ENCODE data around the gene CPNE7. TPM values are rescaled to one million over a fixed set of nuclear protein-coding genes. Genes with fewer than 3 reads are reported as not detected.
A peak's percentile ranks its signal among the peaks of the same experiment; 100 is the strongest.
"Not testable (repeated sequence)": the region's sequence is repeated elsewhere in the genome, so short reads cannot be mapped to it uniquely, and the experiment has no call there.

CPNE7 gene
- total RNA-seq, 2 donors from 2014 or later: 0.73 to 0.92 TPM

DNA sequence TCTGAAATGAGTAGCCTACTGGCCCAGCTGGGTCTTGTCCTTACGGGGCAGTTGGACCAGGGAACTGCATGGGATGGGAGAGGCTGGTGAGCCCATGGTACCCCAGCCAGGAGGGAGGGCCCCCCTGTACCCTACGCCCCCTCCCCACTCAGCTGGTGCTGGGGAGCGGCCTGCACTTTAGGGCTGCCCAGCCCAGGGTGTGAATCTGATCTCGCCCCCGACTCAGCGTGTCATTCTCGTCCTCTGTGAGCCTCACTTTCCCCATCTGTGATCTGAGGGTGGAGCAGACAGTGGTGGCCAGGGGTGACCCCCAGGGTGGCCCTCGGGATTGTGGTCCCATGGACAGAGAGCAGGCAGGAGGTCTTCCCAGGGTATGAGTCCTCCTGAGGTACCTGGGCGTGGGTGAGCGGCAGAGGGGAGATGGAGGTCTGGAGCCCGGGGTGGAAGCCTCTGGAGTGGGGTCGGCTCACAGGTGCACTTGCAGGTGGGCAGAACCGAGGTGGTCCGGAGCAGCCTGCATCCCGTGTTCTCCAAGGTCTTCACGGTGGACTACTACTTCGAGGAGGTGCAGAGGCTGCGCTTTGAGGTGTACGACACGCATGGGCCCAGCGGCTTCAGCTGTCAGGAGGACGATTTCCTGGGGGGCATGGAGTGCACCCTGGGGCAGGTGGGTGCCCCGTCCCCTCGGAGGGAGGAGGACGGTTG is 1.6 kb downstream of the CPNE7 start:
- intact Hi-C loops (cut with DNase I, micrococcal nuclease): no loop called here
- DNase-seq (no peak), ATAC-seq (no peak)

GRCh38 chr16:89579351-89579750 is 3.8 kb downstream of the CPNE7 start:
- ATAC-seq (no peak), DNase-seq (no peak)
- intact Hi-C loops (cut with DNase I, micrococcal nuclease): no loop called here

GRCh38 chr16:89581045-89581695 is 5.6 kb downstream of the CPNE7 start:
- ATAC-seq (no peak), DNase-seq (no peak)
- intact Hi-C loops (cut with DNase I, micrococcal nuclease): no loop called here

- intact Hi-C loops (cut with DNase I, micrococcal nuclease): no loop called here
- peak; percentile 45 to 73 for DNase-seq
- ATAC-seq: peak; percentile 87
Observed at GRCh38 chr16:89581861-89582563, 6.5 kb downstream of the CPNE7 start.

- DNase-seq (no peak), ATAC-seq (peak; percentile 3)
- intact Hi-C loops (cut with DNase I, micrococcal nuclease): no loop called here
Observed at GRCh38 chr16:89582614-89583196, 7.1 kb downstream of the CPNE7 start.

GRCh38 chr16:89583197-89583894 is 7.8 kb downstream of the CPNE7 start:
- DNase-seq (no peak), ATAC-seq (no peak)
- intact Hi-C loops (cut with DNase I, micrococcal nuclease): no loop called here

DNA sequence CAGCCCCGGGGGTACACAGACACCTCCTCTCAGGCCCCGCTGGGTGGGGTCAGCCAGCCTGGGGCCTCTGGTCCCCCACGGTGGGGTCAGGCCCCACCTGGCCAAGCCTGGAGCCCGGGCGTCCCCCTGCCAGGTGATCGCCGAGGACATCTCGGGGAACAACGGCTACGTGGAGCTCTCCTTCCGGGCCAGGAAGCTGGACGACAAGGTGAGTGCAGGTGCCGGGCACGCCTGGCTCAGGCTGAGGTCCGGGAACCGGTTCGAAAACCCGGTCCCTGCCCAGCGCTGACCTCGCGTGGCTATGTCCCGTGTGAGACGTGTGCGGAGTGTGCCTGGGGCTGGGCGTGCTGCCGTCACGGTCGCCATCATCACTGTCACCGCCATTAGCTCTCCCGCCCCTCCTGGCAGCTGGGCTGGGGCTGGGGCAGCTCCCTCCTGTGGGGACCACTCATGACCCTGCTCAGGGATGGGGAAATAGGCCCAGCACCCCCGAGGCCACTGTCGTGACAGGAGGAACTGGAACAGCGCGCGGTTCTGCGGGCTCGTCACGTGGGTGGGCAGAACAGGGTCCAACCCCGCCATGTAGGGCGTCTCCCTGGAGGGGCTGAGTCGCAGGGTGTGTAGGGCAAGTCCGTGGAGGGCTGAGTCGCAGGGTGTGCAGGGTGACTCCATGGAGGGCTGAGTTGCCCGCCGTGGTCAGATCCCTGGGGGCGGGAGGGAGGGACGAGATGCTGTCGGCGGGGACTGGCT is 8.5 kb downstream of the CPNE7 start:
- ATAC-seq: no peak
- intact Hi-C loops (cut with DNase I, micrococcal nuclease): no loop called here

GRCh38 chr16:89584768-89585549 is 9.4 kb downstream of the CPNE7 start:
- DNase-seq (no peak), ATAC-seq (no peak)
- intact Hi-C loops (cut with DNase I, micrococcal nuclease): no loop called here

More for the DNA sequence above, 8.5 kb downstream of the CPNE7 start:
- DNase-seq: no peak

- intact Hi-C loops (cut with DNase I, micrococcal nuclease): no loop called here
- no peak for ATAC-seq
- DNase-seq: no peak
Observed at GRCh38 chr16:89586218-89586617, 10.7 kb downstream of the CPNE7 start.

DNA sequence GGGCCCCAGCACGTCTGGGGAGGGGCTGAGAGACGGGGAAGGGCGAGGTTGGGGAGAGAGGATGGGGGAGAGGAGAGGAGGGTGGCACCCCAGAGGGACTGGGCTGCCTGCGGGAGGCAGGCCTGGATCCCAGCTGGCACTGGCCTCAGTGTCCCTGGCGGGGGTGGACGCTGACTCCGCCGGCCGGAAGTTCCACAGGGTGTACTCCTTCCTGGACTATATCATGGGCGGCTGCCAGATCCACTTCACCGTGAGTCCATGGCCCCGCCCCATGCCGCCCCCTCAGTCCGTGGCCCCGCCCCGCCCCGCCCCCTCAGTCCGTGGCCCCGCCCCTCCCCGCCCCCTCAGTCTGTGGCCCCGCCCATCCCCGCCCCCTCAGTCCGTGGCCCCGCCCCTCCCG is 11.3 kb downstream of the CPNE7 start:
- DNase-seq (peak in 1 of 2 donors; percentile 59), ATAC-seq (peak; percentile 58)
- intact Hi-C loops (cut with DNase I, micrococcal nuclease): no loop called here

- ATAC-seq; intact Hi-C loops (cut with DNase I, micrococcal nuclease); DNase-seq: not testable (repeated sequence)
Observed at GRCh38 chr16:89587676-89588075, 12.1 kb downstream of the CPNE7 start.

DNA sequence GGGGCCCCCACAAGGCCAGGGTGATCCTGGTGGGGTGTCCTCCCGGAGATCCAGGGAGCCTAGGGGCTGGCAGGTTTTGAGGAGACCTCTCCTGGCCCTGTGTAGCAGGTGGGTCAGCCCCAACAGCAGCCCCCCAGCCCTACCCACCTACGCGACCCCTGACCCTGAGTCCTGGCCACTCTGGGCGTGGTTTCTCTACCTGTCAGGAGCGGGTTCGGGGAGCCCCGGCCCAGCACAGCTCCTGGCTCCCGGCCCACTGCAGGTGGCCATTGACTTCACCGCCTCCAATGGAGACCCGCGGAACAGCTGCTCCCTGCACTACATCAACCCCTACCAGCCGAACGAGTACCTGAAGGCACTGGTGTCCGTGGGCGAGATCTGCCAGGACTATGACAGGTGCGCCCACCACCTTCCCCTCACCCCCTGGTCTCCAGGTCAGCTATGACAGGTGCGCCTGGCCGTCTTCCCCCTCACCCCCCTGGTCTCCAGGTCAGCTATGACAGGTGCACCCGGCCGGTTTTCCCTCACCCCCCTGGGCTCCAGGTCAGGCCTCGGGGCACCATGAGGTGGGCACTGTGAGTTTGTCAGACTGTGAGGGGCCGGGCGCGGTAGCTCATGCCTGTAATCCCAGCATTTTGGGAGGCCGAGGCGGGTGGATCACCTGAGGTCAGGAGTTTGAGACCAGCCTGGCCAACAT is 13.0 kb downstream of the CPNE7 start:
- DNase-seq (no peak), ATAC-seq (no peak)
- intact Hi-C loops (cut with DNase I, micrococcal nuclease): no loop called here

DNA sequence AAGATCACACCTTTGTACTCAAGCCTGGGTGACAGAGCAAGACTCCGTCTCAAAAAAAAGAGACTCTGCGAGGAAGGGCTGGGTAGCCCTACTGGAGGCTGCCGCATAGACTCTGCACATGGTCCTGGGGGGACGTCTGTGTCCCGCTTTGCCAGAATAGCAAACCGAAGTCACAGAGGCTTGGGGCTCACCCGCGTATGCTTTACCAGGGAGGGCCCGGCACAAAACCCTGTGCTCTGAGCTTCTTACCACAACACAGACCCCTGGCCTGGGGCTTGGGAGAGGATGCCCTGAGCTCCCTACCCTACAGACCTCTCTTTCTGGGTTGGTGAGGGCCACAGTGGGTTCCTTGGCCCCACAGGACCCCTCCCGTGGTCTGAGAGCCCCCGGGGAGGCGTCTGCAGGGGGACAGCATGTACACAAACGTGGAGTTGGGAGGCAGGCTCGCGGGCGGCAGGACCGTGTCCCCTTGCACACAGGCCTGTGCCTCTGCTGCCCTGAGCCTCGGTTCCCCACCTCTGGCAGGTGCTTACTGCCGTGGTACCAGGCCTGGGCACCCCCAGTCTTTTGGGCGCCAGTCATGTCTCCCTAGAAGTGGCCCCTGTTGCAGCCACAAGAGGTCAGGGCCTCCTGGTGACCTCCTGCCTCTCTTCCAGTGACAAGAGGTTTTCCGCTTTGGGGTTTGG is 13.8 kb downstream of the CPNE7 start:
- intact Hi-C loops (cut with DNase I, micrococcal nuclease): no loop called here
- no peak for DNase-seq
- no peak for ATAC-seq

DNA sequence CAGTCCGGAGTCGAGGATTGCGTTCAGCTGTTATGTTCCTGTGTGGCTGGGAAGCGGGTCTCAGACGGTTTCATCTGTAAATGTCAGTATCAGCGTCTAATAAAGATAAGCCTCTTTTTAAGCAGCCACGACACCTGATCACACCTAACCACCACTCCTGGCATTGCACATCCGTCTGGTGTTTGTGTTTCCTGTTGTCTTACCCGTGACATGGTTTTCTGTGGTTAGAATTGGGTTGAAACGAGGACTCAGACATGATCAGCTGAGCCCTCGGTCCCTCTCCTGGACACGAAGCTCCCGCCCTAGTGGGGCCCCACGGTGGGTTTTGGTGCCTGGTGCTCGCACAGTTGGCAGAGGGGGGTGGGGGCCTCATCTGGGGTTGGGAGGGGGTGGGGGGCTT is 18.3 kb downstream of the CPNE7 start:
- ATAC-seq: no peak
- intact Hi-C loops (cut with DNase I, micrococcal nuclease): no loop called here
- DNase-seq: no peak

- no peak for DNase-seq
- intact Hi-C loops (cut with DNase I, micrococcal nuclease): no loop called here
- no peak for ATAC-seq
Observed at GRCh38 chr16:89595330-89596060, 19.9 kb downstream of the CPNE7 start.
